Activated naive CD8-positive, alpha-beta T cell treated with anti-CD3 and anti-CD28 coated beads, Interleukin-2, amount 10 ng/mL, durations not matched to agents 7 days and 5 days (primary cell): Measurements from ENCODE around the gene SLC27A1. TPM values are rescaled to one million over a fixed set of nuclear protein-coding genes. Genes with fewer than 3 reads are reported as not detected.

Source experiments
- ATAC-seq: fragments of 150-1000 bp; cut with Tn5 transposase; one replicate; pipeline ENCODE4 v1.10.0; 2021; ENCODE audit warnings: low read depth, moderate library complexity
- POLR2A ChIA-PET: fragments of 350-600 bp; sonication (Branson Sonifier 250); formaldehyde crosslinking; loops from one replicate; lab custom pipeline; 2021; ENCODE audit warnings: antibody characterized with exemption; lab: Charles Lee
- DNase-seq: peaks from one replicate; pipeline ENCODE4 v3.0.0; 2021
- H3K27ac Mint-ChIP-seq: one replicate; pipeline ENCODE4 v1.8.0; 2022; ENCODE audit warnings: mild to moderate bottlenecking, mixed read lengths
- H3K27me3 Mint-ChIP-seq: one replicate; pipeline ENCODE4 v1.8.0; 2022; ENCODE audit warnings: mild to moderate bottlenecking, moderate library complexity, mixed read lengths
- H3K36me3 Mint-ChIP-seq: one replicate; pipeline ENCODE4 v1.8.0; 2021; ENCODE audit warnings: mild to moderate bottlenecking, mixed read lengths
- H3K4me1 Mint-ChIP-seq: one replicate; pipeline ENCODE4 v1.8.0; 2021; ENCODE audit warnings: mixed read lengths
- H3K4me3 Mint-ChIP-seq: one replicate; pipeline ENCODE4 v1.8.0; 2022; ENCODE audit warnings: mild to moderate bottlenecking, moderate library complexity, mixed read lengths
- H3K9me3 Mint-ChIP-seq: one replicate; pipeline ENCODE4 v1.8.0; 2021; ENCODE audit warnings: mixed read lengths
- total RNA-seq, 2 experiments: library from RNA; stranded (reverse); gene quantifications; one replicate each; pipeline ENCODE4 v1.2.3, GENCODE V29; 2021

The SLC27A1 gene
- 1 to 10 TPM; 8.4 to 9.8 TPM for total RNA-seq

DNA sequence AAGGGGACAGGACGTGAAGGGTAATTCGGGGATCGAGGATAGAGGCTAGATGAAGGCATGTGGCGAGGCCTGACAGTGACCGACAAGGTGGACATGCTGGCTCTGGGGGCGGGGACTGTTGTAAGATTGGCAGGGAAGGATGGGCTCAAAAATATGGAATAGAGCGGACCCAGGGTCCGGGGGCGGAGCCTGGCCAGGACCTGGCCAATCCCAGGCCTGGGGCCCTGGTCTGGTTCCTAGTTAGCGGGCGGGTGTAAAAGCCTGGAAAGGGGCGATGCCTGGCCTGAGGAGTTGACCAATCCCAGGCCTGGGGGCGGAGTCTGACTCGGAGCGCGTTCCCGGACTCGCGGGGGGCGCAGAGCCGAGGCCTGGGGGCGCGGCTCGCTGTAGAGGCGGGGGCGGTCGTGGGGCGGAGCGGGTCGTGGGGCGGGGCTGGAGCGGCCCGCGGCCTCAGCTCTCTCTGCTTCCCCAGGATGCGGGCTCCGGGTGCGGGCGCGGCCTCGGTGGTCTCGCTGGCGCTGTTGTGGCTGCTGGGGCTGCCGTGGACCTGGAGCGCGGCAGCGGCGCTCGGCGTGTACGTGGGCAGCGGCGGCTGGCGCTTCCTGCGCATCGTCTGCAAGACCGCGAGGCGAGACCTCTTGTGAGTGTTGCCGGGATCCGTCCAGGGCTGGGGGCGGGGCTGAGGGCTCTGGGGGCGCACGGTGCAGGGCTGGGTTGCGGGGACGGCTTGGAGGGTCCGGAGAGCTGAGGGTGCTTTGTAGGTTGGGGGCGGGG is at the start of gene SLC27A1:
TSS of gene SLC27A1 (plus strand) at position 457 of the 774 bp plus-strand sequence. CDS start at position 474, 17 bp downstream.
- Mint-ChIP-seq H3K36me3 (no peaks in the 10 kb centered on the region), H3K4me3 (peak within 1 kb of the TSS; percentile 97), H3K4me1 (peaks cover 24% of the 10 kb centered on the region), H3K27me3 (peaks cover 18% of the 10 kb centered on the region), H3K27ac (peak within 1 kb of the TSS; percentile 93), H3K9me3 (no peaks in the 10 kb centered on the region)
- POLR2A ChIA-PET = interaction anchor here (0.5 to 1.3 kb wide), 3 partner anchors 25 to 64 kb away, joined by 4 to 5 read pairs (median 4); partner anchors contain the start of genes BST2 and MVB12A
- ATAC-seq (peak; percentile 91), DNase-seq (peak; percentile 94)

DNA sequence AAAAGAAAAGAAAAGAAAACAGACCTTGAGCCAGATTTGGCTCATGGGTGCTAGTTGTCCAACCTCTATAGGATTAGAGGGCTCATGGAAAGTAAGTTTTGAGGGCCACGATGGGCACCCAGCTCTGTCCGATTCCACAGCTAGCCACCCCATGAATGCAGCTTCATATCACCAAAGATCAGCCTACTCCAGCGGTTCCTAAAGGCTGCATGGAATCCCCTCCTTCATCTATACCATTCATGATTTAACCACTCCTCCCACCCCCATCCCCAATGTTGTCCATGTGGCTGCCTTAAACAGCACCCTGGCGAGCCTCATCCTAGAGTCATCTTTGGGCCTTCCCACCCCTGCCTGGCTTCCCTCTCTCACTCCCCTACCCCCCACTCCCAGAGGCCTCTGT is 48.4 kb upstream of the SLC27A1 start:
- Mint-ChIP-seq H3K27ac (no peak overlapping the region), H3K4me3 (no peak overlapping the region), H3K4me1 (peaks cover 10% of the 10 kb centered on the region), H3K9me3 (no peaks in the 10 kb centered on the region), H3K27me3 (no peaks in the 10 kb centered on the region), H3K36me3 (peaks cover 9% of the 10 kb centered on the region)
- ATAC-seq (no peak), DNase-seq (no peak)
- POLR2A ChIA-PET = no interaction called here

DNA sequence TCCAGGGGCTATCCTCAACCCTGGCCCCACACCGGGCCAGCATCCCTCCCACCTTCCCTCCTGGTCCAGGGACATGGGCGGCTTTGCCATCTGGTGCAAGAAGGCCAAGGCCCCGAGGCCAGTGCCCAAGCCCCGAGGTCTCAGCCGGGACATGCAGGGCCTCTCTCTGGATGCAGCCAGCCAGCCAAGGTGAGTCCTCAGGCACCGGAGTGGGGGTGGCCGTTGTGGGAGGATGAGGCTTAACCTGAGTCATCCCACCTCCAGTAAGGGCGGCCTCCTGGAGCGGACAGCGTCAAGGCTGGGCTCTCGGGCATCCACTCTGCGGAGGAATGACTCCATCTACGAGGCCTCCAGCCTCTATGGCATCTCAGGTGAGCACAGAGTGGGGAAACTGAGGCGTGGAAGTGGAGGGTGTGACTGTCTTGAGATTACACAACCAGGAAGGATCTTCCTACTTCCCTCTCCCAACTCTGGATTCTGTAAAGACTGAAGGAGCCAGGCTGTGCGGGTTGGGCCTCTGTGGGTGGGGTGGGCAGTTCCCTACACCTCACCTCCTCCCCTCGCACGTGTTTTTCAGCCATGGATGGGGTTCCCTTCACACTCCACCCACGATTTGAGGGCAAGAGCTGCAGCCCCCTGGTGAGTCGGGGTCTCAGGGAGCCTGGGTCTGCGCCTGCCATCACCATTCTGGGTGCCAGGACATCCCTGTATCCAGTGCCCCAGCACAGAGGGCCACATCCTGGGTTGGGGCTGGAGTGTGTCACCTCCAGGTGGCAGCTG is 46.7 kb upstream of the SLC27A1 start:
- Mint-ChIP-seq H3K27ac (no peak overlapping the region), H3K4me3 (no peak overlapping the region), H3K9me3 (no peaks in the 10 kb centered on the region), H3K27me3 (no peaks in the 10 kb centered on the region), H3K36me3 (peaks cover 8% of the 10 kb centered on the region), H3K4me1 (peaks cover 9% of the 10 kb centered on the region)
- no peak for DNase-seq
- POLR2A ChIA-PET = no interaction called here
- ATAC-seq = no peak

DNA sequence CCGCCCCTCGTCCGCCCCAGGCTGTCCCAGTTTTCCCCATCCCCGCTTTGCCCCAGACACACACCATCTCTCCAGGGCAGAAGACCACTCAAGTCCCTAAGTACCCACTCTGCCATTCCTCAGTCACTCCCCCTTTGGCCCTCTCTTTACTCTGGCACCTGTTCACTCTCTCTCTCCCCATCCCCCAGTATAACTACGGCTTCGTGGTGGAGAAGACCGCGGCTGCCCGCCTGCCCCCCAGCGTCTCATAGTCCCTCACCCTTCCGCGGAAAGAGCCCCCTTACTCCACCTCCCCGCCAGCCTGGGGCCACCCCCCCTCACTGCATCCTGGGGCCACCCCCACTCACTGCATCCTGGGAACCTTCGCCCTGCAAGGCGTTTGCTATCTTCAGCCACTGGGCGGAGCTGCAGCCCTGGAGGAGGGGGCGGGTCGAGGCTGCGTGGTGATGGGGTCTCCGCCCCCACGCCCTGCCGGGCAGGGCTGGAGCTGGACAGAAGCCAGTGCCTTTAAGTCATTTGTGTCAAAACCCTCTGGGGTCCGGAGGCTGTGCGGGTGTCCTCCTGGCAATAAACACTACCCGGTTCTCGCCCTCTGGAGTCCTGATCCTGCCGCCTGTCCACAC is 45.5 kb upstream of the SLC27A1 start:
- POLR2A ChIA-PET = no interaction called here
- peak; percentile 27 for ATAC-seq
- DNase-seq = no peak
- Mint-ChIP-seq H3K4me3 (no peak overlapping the region), H3K36me3 (peaks cover 8% of the 10 kb centered on the region), H3K27me3 (no peaks in the 10 kb centered on the region), H3K27ac (no peak overlapping the region), H3K9me3 (no peaks in the 10 kb centered on the region), H3K4me1 (peaks cover 4% of the 10 kb centered on the region)

DNA sequence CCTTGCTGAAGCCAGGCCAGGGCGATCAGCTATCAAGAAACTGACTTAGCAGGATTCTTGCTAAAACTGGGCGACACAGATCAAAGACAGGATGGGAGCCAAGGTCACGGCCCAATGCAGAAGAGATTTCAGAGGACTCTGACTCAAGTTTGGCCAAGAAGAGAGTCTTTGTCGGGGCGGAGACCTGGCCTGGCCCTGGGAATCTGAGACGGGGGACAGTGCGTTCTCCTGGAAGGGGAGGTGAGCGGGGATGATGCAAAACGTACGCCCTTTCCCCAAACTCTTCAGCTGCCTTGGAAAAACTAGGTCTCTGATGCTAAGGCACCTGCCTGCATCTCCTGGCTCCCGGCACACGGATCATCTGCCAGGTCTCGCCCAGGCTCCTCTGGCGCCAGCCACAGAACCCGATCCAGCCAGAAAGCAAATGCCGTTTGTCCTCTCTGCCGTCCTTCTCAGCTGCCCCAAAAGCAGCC is 40.6 kb upstream of the SLC27A1 start:
- Mint-ChIP-seq H3K9me3 (no peaks in the 10 kb centered on the region), H3K27me3 (no peaks in the 10 kb centered on the region), H3K27ac (peak overlapping the region; percentile 60), H3K4me3 (no peak overlapping the region), H3K4me1 (peaks cover 2% of the 10 kb centered on the region), H3K36me3 (no peaks in the 10 kb centered on the region)
- ATAC-seq = no peak
- no peak for DNase-seq
- POLR2A ChIA-PET = interaction anchor here (0.7 kb wide), 1 partner anchor 59 kb away, joined by 3 read pairs; no protein-coding TSS in a partner anchor

DNA sequence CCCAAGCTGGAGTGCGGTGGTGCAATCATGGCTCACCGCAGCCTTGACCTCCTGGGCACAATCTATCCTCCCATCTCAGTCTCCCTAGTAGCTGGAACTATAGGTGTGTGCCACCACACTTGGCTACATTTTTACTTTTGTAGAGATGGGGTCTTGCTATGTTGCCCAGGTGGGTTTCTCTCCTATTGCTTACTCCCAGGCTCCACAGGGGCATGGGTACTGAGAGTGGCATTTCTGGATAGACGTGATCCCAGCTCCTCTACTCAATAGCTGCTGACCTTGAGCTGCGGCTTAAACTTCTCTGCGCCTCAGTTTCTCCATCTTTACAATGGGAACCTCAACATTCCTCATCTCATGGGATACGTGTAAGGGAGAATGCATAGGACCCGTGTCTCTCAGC is 38.9 kb upstream of the SLC27A1 start:
- DNase-seq = no peak
- H3K4me3 Mint-ChIP-seq = no peak overlapping the region
- no peaks in the 10 kb centered on the region for H3K27me3 Mint-ChIP-seq
- no peak for ATAC-seq
- H3K36me3 Mint-ChIP-seq = no peaks in the 10 kb centered on the region
- POLR2A ChIA-PET = no interaction called here
- no peak overlapping the region for H3K27ac Mint-ChIP-seq
- peaks cover 2% of the 10 kb centered on the region for H3K4me1 Mint-ChIP-seq
- no peaks in the 10 kb centered on the region for H3K9me3 Mint-ChIP-seq

DNA sequence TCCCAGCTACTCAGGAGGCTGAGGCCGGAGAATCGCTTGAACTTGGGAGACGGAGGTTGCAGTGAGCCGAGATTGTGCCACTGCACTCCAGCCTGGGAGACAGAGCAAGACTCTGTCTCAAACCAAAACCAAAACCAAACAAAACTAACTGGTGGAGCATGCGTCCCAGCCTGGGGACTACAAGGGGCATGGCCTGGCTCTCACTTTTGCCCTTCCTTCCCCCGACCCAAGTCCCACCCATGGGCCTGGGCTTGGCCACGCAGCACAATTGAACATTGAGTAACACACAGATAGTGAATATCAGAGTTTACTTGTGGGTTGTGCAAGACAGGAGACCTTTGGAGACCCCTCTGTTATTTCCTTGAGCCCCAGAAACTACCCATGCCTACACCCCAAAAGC is 35.1 kb upstream of the SLC27A1 start:
- Mint-ChIP-seq H3K4me1 (peaks cover 2% of the 10 kb centered on the region), H3K27me3 (no peaks in the 10 kb centered on the region), H3K27ac (no peak overlapping the region), H3K36me3 (no peaks in the 10 kb centered on the region), H3K9me3 (no peaks in the 10 kb centered on the region), H3K4me3 (no peak overlapping the region)
- POLR2A ChIA-PET = no interaction called here
- DNase-seq = no peak
- no peak for ATAC-seq

DNA sequence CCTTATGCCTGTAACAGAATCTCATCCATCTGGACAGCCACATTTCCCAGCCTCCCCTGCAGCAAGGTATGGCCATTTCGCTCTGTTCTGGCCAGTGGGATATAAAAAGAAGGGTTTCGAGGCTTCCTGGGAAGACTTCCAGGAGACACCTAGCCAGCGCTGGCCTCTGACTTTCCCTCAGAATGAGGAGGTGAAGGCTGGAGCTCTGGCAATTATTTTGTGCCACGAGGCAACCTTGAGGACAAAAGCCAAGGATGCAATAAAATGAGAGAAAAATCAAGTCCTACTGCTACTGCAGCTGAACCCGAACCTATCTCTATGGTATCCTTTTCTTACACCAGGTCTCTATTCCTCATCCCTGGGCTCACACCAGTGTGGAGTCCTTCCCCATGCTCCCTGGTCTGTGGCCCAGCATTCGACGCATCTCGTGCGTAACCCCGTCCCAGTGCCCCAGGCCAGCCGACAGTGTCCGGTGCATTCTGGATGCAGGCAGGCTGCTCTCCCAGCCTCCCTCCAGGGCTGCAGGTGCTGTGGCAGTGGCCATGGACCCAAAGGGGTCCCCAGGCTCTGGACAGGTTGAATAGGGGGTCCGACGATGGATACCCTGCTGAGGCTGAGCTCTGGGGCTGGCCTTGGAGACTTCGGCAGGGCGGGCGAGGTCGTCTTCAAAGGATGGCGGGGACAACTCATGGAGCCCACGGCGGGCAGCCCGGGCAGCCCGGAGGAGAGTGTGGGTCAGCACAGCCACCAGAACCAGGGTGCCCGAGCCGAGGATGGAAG is 34.0 kb upstream of the SLC27A1 start:
- peaks cover 2% of the 10 kb centered on the region for H3K4me1 Mint-ChIP-seq
- ATAC-seq (no peak), DNase-seq (no peak)
- no peak overlapping the region for H3K4me3 Mint-ChIP-seq
- no peaks in the 10 kb centered on the region for H3K27me3 Mint-ChIP-seq
- no peaks in the 10 kb centered on the region for H3K36me3 Mint-ChIP-seq
- POLR2A ChIA-PET = no interaction called here
- H3K9me3 Mint-ChIP-seq = no peaks in the 10 kb centered on the region
- H3K27ac Mint-ChIP-seq = no peak overlapping the region

DNA sequence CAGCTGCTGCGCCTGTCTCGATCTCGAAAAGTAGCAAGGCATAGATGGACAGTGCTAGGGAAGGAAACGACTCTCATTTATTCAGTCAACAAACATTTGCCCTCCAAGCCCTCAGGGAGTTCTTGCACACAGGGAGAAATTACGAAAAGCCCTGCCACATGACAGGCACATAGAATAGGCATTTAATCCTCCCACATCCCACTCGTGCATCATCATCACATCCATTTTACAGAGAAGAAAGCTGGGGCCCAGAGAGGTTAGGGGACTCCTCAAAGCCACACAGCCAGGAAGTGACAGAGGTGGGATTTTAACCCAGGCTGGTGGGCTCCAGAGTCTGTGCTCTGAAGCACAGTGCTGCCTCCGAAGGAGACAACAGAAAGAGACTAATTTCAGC is 33.5 kb upstream of the SLC27A1 start:
- ATAC-seq = no peak
- H3K4me1 Mint-ChIP-seq = no peaks in the 10 kb centered on the region
- DNase-seq = no peak
- POLR2A ChIA-PET = no interaction called here
- no peak overlapping the region for H3K4me3 Mint-ChIP-seq
- no peaks in the 10 kb centered on the region for H3K27me3 Mint-ChIP-seq
- no peak overlapping the region for H3K27ac Mint-ChIP-seq
- H3K9me3 Mint-ChIP-seq = no peaks in the 10 kb centered on the region
- no peaks in the 10 kb centered on the region for H3K36me3 Mint-ChIP-seq

DNA sequence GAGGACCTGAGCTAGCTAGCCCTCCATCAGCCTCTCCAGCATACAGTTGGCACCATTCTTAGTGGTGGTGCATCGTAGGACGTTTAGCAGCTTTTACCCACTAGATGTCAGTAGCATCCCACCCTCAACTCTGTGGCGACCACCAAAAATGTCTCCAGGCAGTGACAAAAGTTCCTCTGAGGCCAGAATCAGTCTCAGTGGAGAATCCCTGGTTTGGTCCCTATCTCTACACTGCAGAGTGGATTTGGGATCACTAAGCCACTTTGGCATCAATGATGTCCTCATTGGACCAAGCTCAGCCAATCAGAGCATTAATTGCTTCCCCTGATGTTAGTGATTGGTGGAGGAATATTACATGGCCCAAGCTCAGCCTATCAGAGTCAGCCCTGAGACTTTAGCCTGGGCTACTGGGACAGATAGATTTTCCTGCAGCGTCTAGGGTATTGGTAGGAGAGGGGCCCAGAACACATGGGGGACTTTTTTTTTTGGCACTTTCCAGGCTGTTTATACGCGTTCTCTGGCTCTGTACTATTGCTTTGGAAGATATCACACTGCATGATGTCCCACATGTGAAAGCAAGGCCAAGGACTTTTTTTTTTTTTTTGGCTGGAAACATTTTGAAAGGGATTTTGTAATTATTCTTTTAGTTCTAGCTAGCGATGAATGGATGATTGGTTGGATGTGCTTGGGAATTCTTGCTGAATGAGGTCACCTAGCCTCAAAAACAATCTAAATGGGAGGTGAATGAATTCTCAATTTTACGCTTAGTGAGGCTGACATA is 28.9 kb upstream of the SLC27A1 start:
- Mint-ChIP-seq H3K4me3 (no peak overlapping the region), H3K4me1 (no peaks in the 10 kb centered on the region), H3K36me3 (no peaks in the 10 kb centered on the region), H3K27me3 (no peaks in the 10 kb centered on the region), H3K27ac (no peak overlapping the region), H3K9me3 (no peaks in the 10 kb centered on the region)
- DNase-seq = no peak
- peak; percentile 67 for ATAC-seq
- POLR2A ChIA-PET = interaction anchor here (0.7 kb wide), 1 partner anchor 171 kb away, joined by 3 read pairs; no protein-coding TSS in a partner anchor

DNA sequence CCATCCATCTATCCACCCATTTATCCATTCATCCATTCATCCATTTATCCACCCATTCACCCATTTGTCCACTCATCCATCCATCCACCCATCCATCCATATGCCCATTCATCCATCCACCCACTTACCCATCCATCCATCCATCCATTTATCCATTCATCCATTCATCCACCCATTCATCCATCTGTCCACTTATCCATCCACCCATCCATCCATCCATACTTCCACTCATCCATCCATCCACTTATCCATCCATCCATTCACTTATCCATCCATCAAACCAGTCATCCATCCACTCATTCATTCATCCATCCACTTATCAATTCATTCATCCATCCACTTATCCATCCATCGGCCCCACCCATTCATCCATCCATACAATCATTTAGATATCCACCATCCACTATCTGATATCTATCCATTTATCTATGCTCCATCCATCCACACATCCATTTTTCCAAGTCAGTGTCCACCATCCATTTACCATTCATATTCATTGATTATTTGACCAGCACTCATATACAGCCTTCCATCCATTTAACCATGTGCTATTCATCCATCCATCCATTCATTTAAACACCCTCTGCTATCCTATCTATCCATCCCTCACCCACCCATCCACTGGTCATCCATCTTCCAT is 24.7 kb upstream of the SLC27A1 start:
- peaks cover 22% of the 10 kb centered on the region for H3K27me3 Mint-ChIP-seq
- no peak overlapping the region for H3K4me3 Mint-ChIP-seq
- H3K27ac Mint-ChIP-seq = no peak overlapping the region
- POLR2A ChIA-PET = interaction anchor here (0.6 kb wide), 1 partner anchor 1182 kb away, joined by 3 read pairs; no protein-coding TSS in a partner anchor
- no peaks in the 10 kb centered on the region for H3K36me3 Mint-ChIP-seq
- no peak for DNase-seq
- peaks cover 12% of the 10 kb centered on the region for H3K4me1 Mint-ChIP-seq
- no peak for ATAC-seq
- no peaks in the 10 kb centered on the region for H3K9me3 Mint-ChIP-seq

DNA sequence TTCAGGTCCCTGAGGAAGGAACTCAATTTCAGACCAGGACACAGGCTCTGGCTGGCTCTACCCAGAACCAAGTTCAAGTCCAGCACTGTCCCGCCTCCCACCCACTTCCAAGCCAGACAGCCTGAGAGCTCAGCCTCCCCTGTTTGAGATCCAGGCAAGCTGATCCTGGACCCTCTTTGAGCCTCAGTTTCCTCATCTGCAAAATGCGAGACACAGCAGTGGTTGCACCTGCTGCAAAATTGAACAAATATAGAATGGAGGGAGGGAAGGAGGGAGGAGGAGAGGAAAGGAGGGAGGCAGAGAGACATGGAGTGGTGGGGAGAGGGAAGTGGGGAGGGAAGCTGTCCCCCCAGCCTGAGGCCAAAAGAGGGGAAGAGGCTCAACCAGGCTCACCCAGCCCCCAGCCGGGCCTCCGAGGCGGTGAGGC is 22.6 kb upstream of the SLC27A1 start:
- POLR2A ChIA-PET = no interaction called here
- H3K27me3 Mint-ChIP-seq = peaks cover 22% of the 10 kb centered on the region
- no peak overlapping the region for H3K27ac Mint-ChIP-seq
- H3K4me1 Mint-ChIP-seq = peaks cover 13% of the 10 kb centered on the region
- no peaks in the 10 kb centered on the region for H3K9me3 Mint-ChIP-seq
- DNase-seq = no peak
- H3K36me3 Mint-ChIP-seq = no peaks in the 10 kb centered on the region
- no peak for ATAC-seq
- H3K4me3 Mint-ChIP-seq = peak overlapping the region; percentile 25
